ENCODE data around the gene P2RX3. TPM values are rescaled to one million over a fixed set of nuclear protein-coding genes. Genes with fewer than 3 reads are reported as not detected.

P2RX3 gene
- total RNA-seq, 2 experiments from 2014 or later, result not detected

GRCh38 chr11:57370941-57371340 lies 32.8 kb downstream of the P2RX3 start:
- no peak for TF ChIP-seq EZH2phosphoT487 (IDR thresholded peaks at IDR 0.05; ENCODE audit: borderline replicate concordance, low read depth, low read length)
- no peak for TF ChIP-seq CTCF (conservative IDR thresholded peaks at IDR 0.05; ENCODE audit: low read length)
- ChIA-PET POLR2A (no interaction called here), CTCF (ENCODE audit: unreplicated experiment) (no interaction called here)
- DNase-seq (ENCODE audit: low spot score), result no peak
- no peaks in the 10 kb centered on the region for H3K9me2 ChIP-seq (ENCODE audit: insufficient read depth, low read length)
- BruUV-seq (replicated peaks), result no TSS peak
- H2AFZ ChIP-seq (ENCODE audit: low read length), result no peak overlapping the region
- no peak overlapping the region for H3K4me3 ChIP-seq (ENCODE audit: low read depth, low read length, poor library complexity, severe bottlenecking)
- intact Hi-C loops (cut with micrococcal nuclease; ENCODE audit: unreplicated experiment), result no loop called here
- no peak overlapping the region for H3K27ac ChIP-seq (ENCODE audit: low read depth, low read length, poor library complexity, severe bottlenecking)
- H3K4me2 ChIP-seq (ENCODE audit: low read length), result no peak overlapping the region
- H3K9me3 ChIP-seq (ENCODE audit: low read length), result no peaks in the 10 kb centered on the region
- H3K79me2 ChIP-seq (ENCODE audit: insufficient read depth, low read depth, low read length), result no peaks in the 10 kb centered on the region
- H4K20me1 ChIP-seq (ENCODE audit: insufficient read depth, low read length), result no peaks in the 10 kb centered on the region
- no peaks in the 10 kb centered on the region for H3K4me1 ChIP-seq (ENCODE audit: insufficient read depth, low read length, poor library complexity, severe bottlenecking)
- no peaks in the 10 kb centered on the region for H3K36me3 ChIP-seq (ENCODE audit: insufficient read depth, low read length)

- POLR2A ChIA-PET, result interaction anchor here (0.7 to 0.8 kb wide), 2 partner anchors 13 to 53 kb away, joined by 3 to 4 read pairs; no protein-coding TSS in a partner anchor
- CTCF ChIA-PET (ENCODE audit: unreplicated experiment), result no interaction called here
Measured at GRCh38 chr11:57373146-57373545, 35.0 kb downstream of the P2RX3 start.

GRCh38 chr11:57374966-57375365 lies 36.8 kb downstream of the P2RX3 start:
- POLR2A ChIA-PET, result no interaction called here
- intact Hi-C loops (cut with micrococcal nuclease; ENCODE audit: unreplicated experiment), result no loop called here

More at GRCh38 chr11:57373146-57373545, 35.0 kb downstream of the P2RX3 start:
- Histone ChIP-seq H3K9me3 (ENCODE audit: low read length) (no peaks in the 10 kb centered on the region), H3K4me3 (ENCODE audit: low read depth, low read length, poor library complexity, severe bottlenecking) (no peak overlapping the region), H3K9me2 (ENCODE audit: insufficient read depth, low read length) (no peaks in the 10 kb centered on the region), H3K79me2 (ENCODE audit: insufficient read depth, low read depth, low read length) (no peaks in the 10 kb centered on the region), H3K36me3 (ENCODE audit: insufficient read depth, low read length) (no peaks in the 10 kb centered on the region), H3K27ac (ENCODE audit: low read depth, low read length, poor library complexity, severe bottlenecking) (no peak overlapping the region), H2AFZ (ENCODE audit: low read length) (no peak overlapping the region), H4K20me1 (ENCODE audit: insufficient read depth, low read length) (no peaks in the 10 kb centered on the region), H3K4me2 (ENCODE audit: low read length) (no peak overlapping the region), H3K4me1 (ENCODE audit: insufficient read depth, low read length, poor library complexity, severe bottlenecking) (no peaks in the 10 kb centered on the region)
- no TSS peak for BruUV-seq (replicated peaks)
- intact Hi-C loops (cut with micrococcal nuclease; ENCODE audit: unreplicated experiment), result no loop called here
- TF ChIP-seq CTCF (conservative IDR thresholded peaks at IDR 0.05; ENCODE audit: low read length) (no peak), EZH2phosphoT487 (IDR thresholded peaks at IDR 0.05; ENCODE audit: borderline replicate concordance, low read depth, low read length) (no peak)
- no peak for DNase-seq (ENCODE audit: low spot score)

More at GRCh38 chr11:57374966-57375365, 36.8 kb downstream of the P2RX3 start:
- Histone ChIP-seq H3K9me3 (ENCODE audit: low read length) (no peaks in the 10 kb centered on the region), H3K4me1 (ENCODE audit: insufficient read depth, low read length, poor library complexity, severe bottlenecking) (no peaks in the 10 kb centered on the region), H3K27ac (ENCODE audit: low read depth, low read length, poor library complexity, severe bottlenecking) (no peak overlapping the region), H3K36me3 (ENCODE audit: insufficient read depth, low read length) (no peaks in the 10 kb centered on the region), H3K79me2 (ENCODE audit: insufficient read depth, low read depth, low read length) (no peaks in the 10 kb centered on the region), H3K4me2 (ENCODE audit: low read length) (no peak overlapping the region), H3K4me3 (ENCODE audit: low read depth, low read length, poor library complexity, severe bottlenecking) (no peak overlapping the region), H2AFZ (ENCODE audit: low read length) (no peak overlapping the region), H3K9me2 (ENCODE audit: insufficient read depth, low read length) (no peaks in the 10 kb centered on the region), H4K20me1 (ENCODE audit: insufficient read depth, low read length) (no peaks in the 10 kb centered on the region)
- no peak for DNase-seq (ENCODE audit: low spot score)
- TF ChIP-seq CTCF (conservative IDR thresholded peaks at IDR 0.05; ENCODE audit: low read length), result no peak
- no peak for TF ChIP-seq EZH2phosphoT487 (IDR thresholded peaks at IDR 0.05; ENCODE audit: borderline replicate concordance, low read depth, low read length)
- CTCF ChIA-PET (ENCODE audit: unreplicated experiment), result no interaction called here
- BruUV-seq (replicated peaks), result no TSS peak
